Mammary epithelial cell (primary cell): Measurements from ENCODE around the gene TGFBI.

Experiments
- EZH2 ChIP-seq: IDR thresholded peaks from 2 replicates; pipeline ENCODE4 v1.6.1; 2012; ENCODE audit warnings: low read length, inconsistent platforms, borderline replicate concordance
- TF ChIP-seq, protein P1 (sequence below), 2 donors: IDR thresholded peaks in 1 of 2; conservative IDR thresholded peaks in 1 of 2; 2 replicates each; pipeline ENCODE4 v1.5.1; 2011 to 2012; ENCODE audit warnings: inconsistent platforms in 2 of 2, low read length in 2 of 2, mild to moderate bottlenecking in 2 of 2, control low read depth in 1 of 2, low read depth in 1 of 2; ENCODE audit not compliant: insufficient read depth in 1 of 2; ENCODE audit errors: extremely low read depth in 1 of 2

GRCh38 chr5:136084698-136085097 lies 55.9 kb downstream of the TGFBI start:
- TF ChIP-seq, protein P1, sequence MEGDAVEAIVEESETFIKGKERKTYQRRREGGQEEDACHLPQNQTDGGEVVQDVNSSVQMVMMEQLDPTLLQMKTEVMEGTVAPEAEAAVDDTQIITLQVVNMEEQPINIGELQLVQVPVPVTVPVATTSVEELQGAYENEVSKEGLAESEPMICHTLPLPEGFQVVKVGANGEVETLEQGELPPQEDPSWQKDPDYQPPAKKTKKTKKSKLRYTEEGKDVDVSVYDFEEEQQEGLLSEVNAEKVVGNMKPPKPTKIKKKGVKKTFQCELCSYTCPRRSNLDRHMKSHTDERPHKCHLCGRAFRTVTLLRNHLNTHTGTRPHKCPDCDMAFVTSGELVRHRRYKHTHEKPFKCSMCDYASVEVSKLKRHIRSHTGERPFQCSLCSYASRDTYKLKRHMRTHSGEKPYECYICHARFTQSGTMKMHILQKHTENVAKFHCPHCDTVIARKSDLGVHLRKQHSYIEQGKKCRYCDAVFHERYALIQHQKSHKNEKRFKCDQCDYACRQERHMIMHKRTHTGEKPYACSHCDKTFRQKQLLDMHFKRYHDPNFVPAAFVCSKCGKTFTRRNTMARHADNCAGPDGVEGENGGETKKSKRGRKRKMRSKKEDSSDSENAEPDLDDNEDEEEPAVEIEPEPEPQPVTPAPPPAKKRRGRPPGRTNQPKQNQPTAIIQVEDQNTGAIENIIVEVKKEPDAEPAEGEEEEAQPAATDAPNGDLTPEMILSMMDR (conservative IDR thresholded peaks at IDR 0.05 in 1 of 2, IDR thresholded peaks at IDR 0.05 in 1 of 2; ENCODE audit: extremely low read depth in 1 of 2, insufficient read depth in 1 of 2, low read depth in 1 of 2, low read length in 2 of 2), result no peak
- no peak for TF ChIP-seq EZH2
